ENCODE results near the gene SYP.

SYP gene

GRCh38 chrX:49199906-49200771, at the start of gene SYP:
Gene SYP (minus strand): TSS chrX:49200193. CDS start chrX:49200186, 7 bp downstream.
- DNase-seq, result peak; percentile 90
- Mint-ChIP-seq H3K4me1 (ENCODE audit: low read depth) (peaks cover 18% of the 10 kb centered on the region), H3K4me3 (peak within 1 kb of the TSS; percentile 62), H3K27ac (peak within 1 kb of the TSS; percentile 64), H3K9me3 (no peaks in the 10 kb centered on the region), H3K27me3 (peaks cover 20% of the 10 kb centered on the region), H3K36me3 (ENCODE audit: low read depth) (no peaks in the 10 kb centered on the region)

GRCh38 chrX:49249616-49250015, 49.6 kb upstream of the SYP start:
- Mint-ChIP-seq H3K9me3 (no peaks in the 10 kb centered on the region), H3K36me3 (ENCODE audit: low read depth) (peaks cover 43% of the 10 kb centered on the region), H3K4me3 (no peak overlapping the region), H3K27me3 (peaks cover 8% of the 10 kb centered on the region), H3K27ac (no peak overlapping the region), H3K4me1 (ENCODE audit: low read depth) (peaks cover 2% of the 10 kb centered on the region)
- DNase-seq, result no peak

- peaks cover 45% of the 10 kb centered on the region for H3K36me3 Mint-ChIP-seq (ENCODE audit: low read depth)
- H3K4me3 Mint-ChIP-seq, result no peak overlapping the region
- H3K9me3 Mint-ChIP-seq, result no peaks in the 10 kb centered on the region
- DNase-seq, result no peak
- no peak overlapping the region for H3K27ac Mint-ChIP-seq
- H3K4me1 Mint-ChIP-seq (ENCODE audit: low read depth), result peaks cover 2% of the 10 kb centered on the region
- peaks cover 12% of the 10 kb centered on the region for H3K27me3 Mint-ChIP-seq
Measured at GRCh38 chrX:49249071-49249470, 49.1 kb upstream of the SYP start.

- H3K9me3 Mint-ChIP-seq, result no peaks in the 10 kb centered on the region
- H3K36me3 Mint-ChIP-seq (ENCODE audit: low read depth), result peaks cover 50% of the 10 kb centered on the region
- no peak overlapping the region for H3K4me3 Mint-ChIP-seq
- H3K4me1 Mint-ChIP-seq (ENCODE audit: low read depth), result peaks cover 2% of the 10 kb centered on the region
- DNase-seq, result no peak
- H3K27me3 Mint-ChIP-seq, result peaks cover 14% of the 10 kb centered on the region
- H3K27ac Mint-ChIP-seq, result peak overlapping the region; percentile 49
Measured at GRCh38 chrX:49247916-49248811, 48.2 kb upstream of the SYP start.

GRCh38 chrX:49247346-49247745, 47.4 kb upstream of the SYP start:
- Mint-ChIP-seq H3K4me3 (no peak overlapping the region), H3K4me1 (ENCODE audit: low read depth) (peaks cover 2% of the 10 kb centered on the region), H3K27me3 (peaks cover 19% of the 10 kb centered on the region), H3K27ac (no peak overlapping the region), H3K9me3 (no peaks in the 10 kb centered on the region), H3K36me3 (ENCODE audit: low read depth) (peaks cover 58% of the 10 kb centered on the region)
- DNase-seq, result no peak

GRCh38 chrX:49246541-49246940, 46.5 kb upstream of the SYP start:
- no peak for DNase-seq
- Mint-ChIP-seq H3K4me1 (ENCODE audit: low read depth) (peaks cover 2% of the 10 kb centered on the region), H3K9me3 (no peaks in the 10 kb centered on the region), H3K27ac (no peak overlapping the region), H3K36me3 (ENCODE audit: low read depth) (peaks cover 56% of the 10 kb centered on the region), H3K27me3 (peaks cover 19% of the 10 kb centered on the region), H3K4me3 (no peak overlapping the region)

- Mint-ChIP-seq H3K27ac (peak overlapping the region; percentile 24), H3K9me3 (no peaks in the 10 kb centered on the region), H3K36me3 (ENCODE audit: low read depth) (peaks cover 56% of the 10 kb centered on the region), H3K4me3 (no peak overlapping the region), H3K4me1 (ENCODE audit: low read depth) (peaks cover 8% of the 10 kb centered on the region), H3K27me3 (peaks cover 19% of the 10 kb centered on the region)
- DNase-seq, result no peak
Measured at GRCh38 chrX:49244207-49244606, 44.2 kb upstream of the SYP start.

- DNase-seq, result no peak
- H3K36me3 Mint-ChIP-seq (ENCODE audit: low read depth), result peaks cover 50% of the 10 kb centered on the region
- peaks cover 15% of the 10 kb centered on the region for H3K27me3 Mint-ChIP-seq
- no peak overlapping the region for H3K4me3 Mint-ChIP-seq
- peaks cover 11% of the 10 kb centered on the region for H3K4me1 Mint-ChIP-seq (ENCODE audit: low read depth)
- H3K9me3 Mint-ChIP-seq, result no peaks in the 10 kb centered on the region
- H3K27ac Mint-ChIP-seq, result no peak overlapping the region
Measured at GRCh38 chrX:49243166-49243565, 43.2 kb upstream of the SYP start.

GRCh38 chrX:49242545-49243066, 42.6 kb upstream of the SYP start:
- DNase-seq, result no peak
- Mint-ChIP-seq H3K9me3 (no peaks in the 10 kb centered on the region), H3K4me1 (ENCODE audit: low read depth) (peaks cover 11% of the 10 kb centered on the region), H3K27ac (no peak overlapping the region), H3K4me3 (no peak overlapping the region), H3K27me3 (peaks cover 15% of the 10 kb centered on the region), H3K36me3 (ENCODE audit: low read depth) (peaks cover 46% of the 10 kb centered on the region)

GRCh38 chrX:49238735-49239134, 38.7 kb upstream of the SYP start:
- peaks cover 10% of the 10 kb centered on the region for H3K27me3 Mint-ChIP-seq
- peaks cover 33% of the 10 kb centered on the region for H3K36me3 Mint-ChIP-seq (ENCODE audit: low read depth)

GRCh38 chrX:49237060-49237459, 37.1 kb upstream of the SYP start:
- Mint-ChIP-seq H3K27ac (peak overlapping the region; percentile 20), H3K27me3 (peaks cover 9% of the 10 kb centered on the region), H3K4me3 (peak overlapping the region; percentile 90), H3K36me3 (ENCODE audit: low read depth) (peaks cover 19% of the 10 kb centered on the region), H3K4me1 (ENCODE audit: low read depth) (peaks cover 27% of the 10 kb centered on the region), H3K9me3 (no peaks in the 10 kb centered on the region)
- DNase-seq, result no peak

More at GRCh38 chrX:49238735-49239134, 38.7 kb upstream of the SYP start:
- Mint-ChIP-seq H3K4me1 (ENCODE audit: low read depth) (peaks cover 27% of the 10 kb centered on the region), H3K4me3 (no peak overlapping the region), H3K27ac (no peak overlapping the region), H3K9me3 (no peaks in the 10 kb centered on the region)
- DNase-seq, result no peak

GRCh38 chrX:49233887-49234555, 34.0 kb upstream of the SYP start:
- H3K27me3 Mint-ChIP-seq, result peaks cover 5% of the 10 kb centered on the region
- peaks cover 34% of the 10 kb centered on the region for H3K4me1 Mint-ChIP-seq (ENCODE audit: low read depth)
- H3K9me3 Mint-ChIP-seq, result no peaks in the 10 kb centered on the region
- H3K36me3 Mint-ChIP-seq (ENCODE audit: low read depth), result peaks cover 8% of the 10 kb centered on the region
- no peak for DNase-seq
- no peak overlapping the region for H3K4me3 Mint-ChIP-seq
- no peak overlapping the region for H3K27ac Mint-ChIP-seq

GRCh38 chrX:49233176-49233575, 33.2 kb upstream of the SYP start, which contains the start of gene CACNA1F:
Gene CACNA1F (minus strand): TSS chrX:49233340. CDS start chrX:49233309, 31 bp downstream.
- no peaks in the 10 kb centered on the region for H3K9me3 Mint-ChIP-seq
- H3K27ac Mint-ChIP-seq, result no peak within 1 kb of the TSS
- H3K27me3 Mint-ChIP-seq, result peaks cover 5% of the 10 kb centered on the region
- no peak within 1 kb of the TSS for H3K4me3 Mint-ChIP-seq
- no peak for DNase-seq
- peaks cover 6% of the 10 kb centered on the region for H3K36me3 Mint-ChIP-seq (ENCODE audit: low read depth)
- H3K4me1 Mint-ChIP-seq (ENCODE audit: low read depth), result peaks cover 31% of the 10 kb centered on the region

- peaks cover 31% of the 10 kb centered on the region for H3K4me1 Mint-ChIP-seq (ENCODE audit: low read depth)
- H3K36me3 Mint-ChIP-seq (ENCODE audit: low read depth), result peaks cover 6% of the 10 kb centered on the region
- no peak overlapping the region for H3K4me3 Mint-ChIP-seq
- peaks cover 5% of the 10 kb centered on the region for H3K27me3 Mint-ChIP-seq
- no peak overlapping the region for H3K27ac Mint-ChIP-seq
- no peaks in the 10 kb centered on the region for H3K9me3 Mint-ChIP-seq
- no peak for DNase-seq
Measured at GRCh38 chrX:49232525-49232924, 32.5 kb upstream of the SYP start.
